Activated T-helper 2 cell treated with anti-CD3 and anti-CD28 coated beads, Interferon-gamma antibody, Interleukin-2, Interleukin-4, amounts not matched to agents 10 μg/mL and 5 μg/mL and 100 μg/mL, durations not matched to agents 14 hours and 24 hours and 36 hours (primary cell): ENCODE results near the gene KLHL25. TPM values are rescaled to one million over a fixed set of nuclear protein-coding genes. Genes with fewer than 3 reads are reported as not detected.
"Not testable (repeated sequence)": the region's sequence is repeated elsewhere in the genome, so short reads cannot be mapped to it uniquely, and the experiment has no call there.

ENCODE experiments used
- DNase-seq: peaks from one replicate; pipeline ENCODE4 v3.0.0; 2021; ENCODE audit warnings: low spot score
- H3K27ac Mint-ChIP-seq: one replicate; pipeline ENCODE4 v1.8.0; 2021; ENCODE audit warnings: mixed read lengths
- H3K27me3 Mint-ChIP-seq: one replicate; pipeline ENCODE4 v1.8.0; 2021; ENCODE audit warnings: low read depth, mixed read lengths
- H3K36me3 Mint-ChIP-seq: one replicate; pipeline ENCODE4 v1.8.0; 2021; ENCODE audit warnings: low read depth, mixed read lengths
- H3K4me1 Mint-ChIP-seq: one replicate; pipeline ENCODE4 v1.8.0; 2021; ENCODE audit warnings: low read depth, mixed read lengths
- H3K4me3 Mint-ChIP-seq: one replicate; pipeline ENCODE4 v1.8.0; 2021; ENCODE audit warnings: low read depth, mild to moderate bottlenecking, moderate library complexity, mixed read lengths
- H3K9me3 Mint-ChIP-seq: one replicate; pipeline ENCODE4 v1.8.0; 2021; ENCODE audit warnings: mixed read lengths
- intact Hi-C: fragments of 100-400 bp; cut with micrococcal nuclease; formaldehyde crosslinking; loops from one replicate; pipeline ENCODE4 v1.15.1; 2023
- total RNA-seq: library from RNA; stranded (reverse); gene quantifications from 2 replicates; pipeline ENCODE4 v1.2.3, GENCODE V29; 2022

The KLHL25 gene
- total RNA-seq, 1 donor from 2014 or later = 9.0 TPM

DNA sequence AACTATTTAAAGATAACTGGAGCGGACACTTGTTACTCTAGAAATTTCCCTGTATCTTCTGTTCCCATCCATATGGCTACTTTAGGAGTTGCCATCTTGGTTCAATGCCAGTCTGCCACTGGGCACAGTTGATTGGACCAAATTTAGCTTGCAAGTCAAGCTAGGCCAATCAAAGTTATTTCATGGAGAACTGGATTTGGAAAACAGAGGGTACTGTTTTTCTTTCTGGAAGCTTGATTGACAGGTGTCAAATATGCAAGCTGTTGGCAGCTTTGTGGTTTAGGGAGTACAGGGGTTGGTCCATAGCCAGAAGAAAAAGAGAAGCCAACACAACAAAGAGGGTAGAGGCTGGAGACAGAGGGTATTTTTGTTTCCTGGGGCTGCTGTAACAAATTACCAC, 33.4 kb upstream of the KLHL25 start:
- peaks cover 3% of the 10 kb centered on the region for H3K27me3 Mint-ChIP-seq
- no peaks in the 10 kb centered on the region for H3K4me1 Mint-ChIP-seq
- DNase-seq = no peak
- no peaks in the 10 kb centered on the region for H3K36me3 Mint-ChIP-seq
- no peaks in the 10 kb centered on the region for H3K9me3 Mint-ChIP-seq
- intact Hi-C loops = no loop called here
- no peak overlapping the region for H3K27ac Mint-ChIP-seq
- no peak overlapping the region for H3K4me3 Mint-ChIP-seq

GRCh38 chr15:85826756-85827515, 32.2 kb upstream of the KLHL25 start:
- Mint-ChIP-seq H3K4me1 (no peaks in the 10 kb centered on the region), H3K27me3 (peaks cover 3% of the 10 kb centered on the region)
- no peak for DNase-seq

GRCh38 chr15:85825719-85826118, 31.0 kb upstream of the KLHL25 start:
- Mint-ChIP-seq H3K4me3 (no peak overlapping the region), H3K4me1 (no peaks in the 10 kb centered on the region), H3K27ac (no peak overlapping the region), H3K9me3 (no peaks in the 10 kb centered on the region), H3K36me3 (no peaks in the 10 kb centered on the region), H3K27me3 (peaks cover 7% of the 10 kb centered on the region)
- DNase-seq = no peak
- intact Hi-C loops = no loop called here

More at GRCh38 chr15:85826756-85827515, 32.2 kb upstream of the KLHL25 start:
- Mint-ChIP-seq H3K27ac (no peak overlapping the region), H3K36me3 (no peaks in the 10 kb centered on the region), H3K9me3 (no peaks in the 10 kb centered on the region), H3K4me3 (no peak overlapping the region)
- intact Hi-C loops = no loop called here

DNA sequence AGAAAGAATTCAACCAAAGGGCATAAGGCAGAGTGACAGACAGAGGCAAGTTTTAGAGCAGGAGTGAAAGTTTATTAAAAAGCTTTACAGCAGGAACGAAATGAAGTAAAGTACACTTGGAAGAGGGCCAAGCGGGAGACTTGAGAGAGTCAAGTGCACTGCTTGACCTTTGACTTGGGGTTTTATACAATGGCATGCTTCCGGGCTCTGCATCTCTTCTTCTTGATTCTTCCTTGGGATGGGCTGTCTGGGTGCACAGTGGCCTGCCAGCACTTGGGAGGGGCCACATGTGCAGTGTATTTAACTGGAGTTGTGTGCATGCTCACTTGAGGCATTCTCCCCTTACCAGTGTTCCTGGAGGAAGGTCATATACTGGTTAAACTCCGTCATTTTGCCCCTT, 30.4 kb upstream of the KLHL25 start:
- Mint-ChIP-seq H3K27ac (no peak overlapping the region), H3K27me3 (peaks cover 10% of the 10 kb centered on the region), H3K4me1 (no peaks in the 10 kb centered on the region), H3K9me3 (no peaks in the 10 kb centered on the region), H3K4me3 (no peak overlapping the region), H3K36me3 (no peaks in the 10 kb centered on the region)
- DNase-seq = no peak
- intact Hi-C loops = no loop called here

DNA sequence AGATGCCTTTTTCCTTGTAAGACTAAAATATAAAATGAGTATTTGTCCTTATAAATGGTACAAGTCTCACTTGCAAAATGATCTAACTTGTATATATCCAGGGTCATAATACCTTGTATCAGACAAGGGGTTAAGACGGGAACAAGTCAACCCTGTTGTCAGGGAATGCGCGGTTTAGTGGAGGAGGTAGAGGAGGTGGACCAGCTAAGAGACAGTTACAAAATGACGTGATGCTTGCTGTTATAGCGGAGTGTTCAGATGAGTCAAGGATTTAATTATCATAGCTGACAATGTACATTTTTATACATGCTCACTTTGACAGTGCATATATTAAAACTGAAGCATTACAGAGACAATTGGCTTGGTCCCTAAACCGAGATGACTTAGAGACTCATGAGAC, 26.8 kb upstream of the KLHL25 start:
- Mint-ChIP-seq H3K4me3 (no peak overlapping the region), H3K9me3 (no peaks in the 10 kb centered on the region), H3K4me1 (no peaks in the 10 kb centered on the region), H3K27me3 (peaks cover 15% of the 10 kb centered on the region), H3K36me3 (no peaks in the 10 kb centered on the region), H3K27ac (no peak overlapping the region)
- no peak for DNase-seq
- intact Hi-C loops = no loop called here

GRCh38 chr15:85819938-85820337, 25.2 kb upstream of the KLHL25 start:
- no peak for DNase-seq
- peaks cover 11% of the 10 kb centered on the region for H3K27me3 Mint-ChIP-seq
- no peak overlapping the region for H3K4me3 Mint-ChIP-seq
- no peaks in the 10 kb centered on the region for H3K36me3 Mint-ChIP-seq
- H3K9me3 Mint-ChIP-seq = no peaks in the 10 kb centered on the region
- intact Hi-C loops = no loop called here
- H3K4me1 Mint-ChIP-seq = no peaks in the 10 kb centered on the region
- H3K27ac Mint-ChIP-seq = no peak overlapping the region

DNA sequence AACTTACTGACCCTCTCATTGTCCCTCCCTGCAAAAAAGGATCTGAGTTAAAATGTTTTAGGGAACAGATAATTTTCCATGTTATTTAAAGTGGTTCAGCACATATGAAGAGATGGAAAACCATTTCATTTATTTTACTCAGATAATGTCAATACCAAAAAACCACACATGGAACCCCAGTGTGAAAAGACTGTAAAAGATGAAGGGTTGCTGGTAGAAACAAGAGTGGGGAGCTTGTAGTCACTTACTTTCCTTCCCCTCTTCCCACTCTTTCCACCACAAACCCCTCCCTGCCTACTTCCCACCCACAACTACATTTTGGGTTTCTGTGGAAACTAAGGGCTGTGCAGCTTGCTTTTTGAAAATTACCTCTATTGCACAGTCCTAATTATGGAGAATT, 18.5 kb upstream of the KLHL25 start:
- H3K4me1 Mint-ChIP-seq = peaks cover 7% of the 10 kb centered on the region
- no peaks in the 10 kb centered on the region for H3K9me3 Mint-ChIP-seq
- no peak for DNase-seq
- intact Hi-C loops = no loop called here
- no peaks in the 10 kb centered on the region for H3K36me3 Mint-ChIP-seq
- no peak overlapping the region for H3K4me3 Mint-ChIP-seq
- H3K27ac Mint-ChIP-seq = peak overlapping the region; percentile 28
- H3K27me3 Mint-ChIP-seq = peaks cover 2% of the 10 kb centered on the region

GRCh38 chr15:85810075-85810474, 15.3 kb upstream of the KLHL25 start:
- Mint-ChIP-seq H3K27me3 (peaks cover 4% of the 10 kb centered on the region), H3K36me3 (no peaks in the 10 kb centered on the region), H3K4me3 (no peak overlapping the region), H3K27ac (no peak overlapping the region), H3K9me3 (no peaks in the 10 kb centered on the region), H3K4me1 (peaks cover 7% of the 10 kb centered on the region)
- no peak for DNase-seq
- intact Hi-C loops = no loop called here

DNA sequence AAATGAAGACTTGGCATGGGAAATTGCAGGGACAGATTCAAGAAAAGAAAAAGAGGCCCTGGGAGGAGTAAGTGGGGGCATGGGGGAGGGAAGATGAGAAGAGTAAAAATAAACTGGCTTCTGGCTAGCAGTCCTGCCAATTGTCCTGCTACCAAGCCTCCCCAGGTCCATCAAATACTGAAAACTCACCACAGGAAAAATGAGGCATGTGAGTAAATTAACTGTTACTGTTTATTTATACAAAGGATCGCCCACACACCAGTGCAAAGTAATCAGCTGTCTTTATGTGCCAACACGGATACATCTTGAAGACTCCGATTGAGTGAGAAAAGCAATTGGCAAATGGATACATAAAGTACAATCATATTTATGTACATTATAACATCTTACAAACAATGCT, 10.7 kb upstream of the KLHL25 start:
- H3K27ac Mint-ChIP-seq = no peak overlapping the region
- peaks cover 5% of the 10 kb centered on the region for H3K27me3 Mint-ChIP-seq
- H3K9me3 Mint-ChIP-seq = no peaks in the 10 kb centered on the region
- no peak for DNase-seq
- intact Hi-C loops = no loop called here
- no peak overlapping the region for H3K4me3 Mint-ChIP-seq
- no peaks in the 10 kb centered on the region for H3K4me1 Mint-ChIP-seq
- no peaks in the 10 kb centered on the region for H3K36me3 Mint-ChIP-seq

- H3K4me1 Mint-ChIP-seq = no peaks in the 10 kb centered on the region
- H3K9me3 Mint-ChIP-seq = no peaks in the 10 kb centered on the region
- peaks cover 5% of the 10 kb centered on the region for H3K27me3 Mint-ChIP-seq
- H3K4me3 Mint-ChIP-seq = no peak overlapping the region
- no peak overlapping the region for H3K27ac Mint-ChIP-seq
- intact Hi-C loops = no loop called here
- H3K36me3 Mint-ChIP-seq = no peaks in the 10 kb centered on the region
- DNase-seq = no peak
Measured at GRCh38 chr15:85804481-85805170, 9.9 kb upstream of the KLHL25 start.

DNA sequence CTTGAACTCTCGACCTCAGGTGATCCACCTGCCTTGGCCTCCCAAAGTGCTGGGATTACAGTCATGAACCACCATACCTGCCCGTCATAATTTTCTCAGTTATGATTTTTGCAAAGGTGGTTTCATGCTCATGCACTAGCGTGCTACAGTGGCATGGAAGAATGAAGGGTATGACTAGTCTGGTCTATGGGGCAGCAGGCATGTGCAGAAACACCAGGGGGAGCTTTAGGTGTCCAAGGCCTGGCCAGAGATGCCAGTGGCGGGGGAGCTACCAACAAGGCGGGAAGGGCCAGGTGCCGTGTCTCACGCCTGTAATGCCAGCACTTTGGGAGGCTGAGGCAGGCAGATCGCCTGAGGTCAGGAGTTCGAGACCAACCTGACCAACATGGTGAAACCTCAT, 7.9 kb upstream of the KLHL25 start:
- intact Hi-C loops, H3K27me3 Mint-ChIP-seq, H3K4me3 Mint-ChIP-seq, H3K36me3 Mint-ChIP-seq, H3K4me1 Mint-ChIP-seq, DNase-seq, H3K27ac Mint-ChIP-seq, H3K9me3 Mint-ChIP-seq: not testable (repeated sequence)

GRCh38 chr15:85800478-85801123, 5.9 kb upstream of the KLHL25 start:
- no peaks in the 10 kb centered on the region for H3K36me3 Mint-ChIP-seq
- DNase-seq = no peak
- no peak overlapping the region for H3K27ac Mint-ChIP-seq
- intact Hi-C loops = no loop called here
- H3K4me3 Mint-ChIP-seq = no peak overlapping the region
- no peaks in the 10 kb centered on the region for H3K9me3 Mint-ChIP-seq
- peaks cover 5% of the 10 kb centered on the region for H3K4me1 Mint-ChIP-seq
- peaks cover 5% of the 10 kb centered on the region for H3K27me3 Mint-ChIP-seq

DNA sequence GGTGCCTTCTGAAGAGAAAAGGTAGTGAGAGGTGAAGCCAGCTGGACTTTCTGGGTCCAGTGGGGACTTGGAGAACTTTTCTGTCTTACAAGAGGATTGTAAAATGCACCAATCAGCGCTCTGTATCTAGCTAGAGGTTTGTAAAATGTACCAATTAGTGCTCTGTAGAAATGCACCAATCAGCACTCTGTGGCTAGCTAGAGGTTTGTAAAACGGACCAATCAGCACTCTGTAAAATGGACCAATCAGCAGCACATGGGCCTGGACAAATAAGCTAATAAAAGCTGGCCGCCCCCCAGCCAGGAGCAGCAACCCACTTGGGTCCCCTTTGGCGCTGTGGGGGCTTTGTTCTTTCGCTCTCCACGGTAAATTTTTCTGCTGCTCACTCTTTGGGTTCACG, 1.6 kb upstream of the KLHL25 start:
- H3K36me3 Mint-ChIP-seq, intact Hi-C loops, H3K27ac Mint-ChIP-seq: not testable (repeated sequence)

More for the DNA sequence above, 1.6 kb upstream of the KLHL25 start:
- not testable (repeated sequence) for DNase-seq, H3K27me3 Mint-ChIP-seq, H3K9me3 Mint-ChIP-seq, H3K4me3 Mint-ChIP-seq
- H3K4me1 Mint-ChIP-seq = peaks cover 23% of the 10 kb centered on the region
